Activated naive CD4-positive, alpha-beta T cell treated with anti-CD3 and anti-CD28 coated beads, Interleukin-2, amount 50 U/mL, for 24 hours (primary cell): ENCODE results near the gene PSMD4.

Experiments used
- H3K27ac Mint-ChIP-seq: one replicate; pipeline ENCODE4 v1.8.0; 2021; ENCODE audit warnings: mild to moderate bottlenecking, mixed read lengths
- H3K27me3 Mint-ChIP-seq: one replicate; pipeline ENCODE4 v1.8.0; 2021; ENCODE audit warnings: mixed read lengths
- H3K36me3 Mint-ChIP-seq: one replicate; pipeline ENCODE4 v1.8.0; 2021; ENCODE audit warnings: mixed read lengths
- H3K4me1 Mint-ChIP-seq: one replicate; pipeline ENCODE4 v1.8.0; 2021; ENCODE audit warnings: mixed read lengths
- H3K4me3 Mint-ChIP-seq: one replicate; pipeline ENCODE4 v1.8.0; 2021; ENCODE audit warnings: mild to moderate bottlenecking, mixed read lengths
- H3K9me3 Mint-ChIP-seq: one replicate; pipeline ENCODE4 v1.8.0; 2021; ENCODE audit warnings: mixed read lengths

The PSMD4 gene

DNA sequence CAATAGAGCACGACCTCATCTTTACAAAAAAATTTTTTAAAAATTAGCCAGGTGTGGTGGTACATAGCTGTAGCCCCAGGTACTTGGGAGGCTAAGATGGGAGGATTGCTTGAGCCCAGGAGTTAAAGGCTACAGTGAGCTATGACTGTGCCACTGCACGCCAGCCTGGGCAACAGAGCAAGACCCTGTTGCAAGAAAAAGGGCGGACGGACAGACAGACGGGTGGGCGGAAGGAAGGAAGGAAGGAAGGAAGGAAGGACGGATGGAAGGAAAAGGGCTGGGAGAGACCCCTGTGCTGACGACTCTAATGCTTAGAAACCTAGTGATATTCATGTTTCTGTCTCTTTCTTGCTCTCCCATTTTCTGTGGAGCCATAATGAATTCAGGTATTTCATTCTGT lies 58.3 kb downstream of the PSMD4 start:
- Mint-ChIP-seq H3K27me3 (no peaks in the 10 kb centered on the region), H3K4me1 (peaks cover 56% of the 10 kb centered on the region), H3K9me3 (no peaks in the 10 kb centered on the region), H3K36me3 (peaks cover 9% of the 10 kb centered on the region), H3K27ac (peak overlapping the region; percentile 94), H3K4me3 (peak overlapping the region; percentile 63)

- H3K27me3 Mint-ChIP-seq: no peaks in the 10 kb centered on the region
- no peaks in the 10 kb centered on the region for H3K9me3 Mint-ChIP-seq
- peak overlapping the region; percentile 17 for H3K27ac Mint-ChIP-seq
- peaks cover 9% of the 10 kb centered on the region for H3K36me3 Mint-ChIP-seq
- peaks cover 56% of the 10 kb centered on the region for H3K4me1 Mint-ChIP-seq
- no peak overlapping the region for H3K4me3 Mint-ChIP-seq
These were observed 59.0 kb downstream of the PSMD4 start for GRCh38 chr1:151313501-151313900.

DNA sequence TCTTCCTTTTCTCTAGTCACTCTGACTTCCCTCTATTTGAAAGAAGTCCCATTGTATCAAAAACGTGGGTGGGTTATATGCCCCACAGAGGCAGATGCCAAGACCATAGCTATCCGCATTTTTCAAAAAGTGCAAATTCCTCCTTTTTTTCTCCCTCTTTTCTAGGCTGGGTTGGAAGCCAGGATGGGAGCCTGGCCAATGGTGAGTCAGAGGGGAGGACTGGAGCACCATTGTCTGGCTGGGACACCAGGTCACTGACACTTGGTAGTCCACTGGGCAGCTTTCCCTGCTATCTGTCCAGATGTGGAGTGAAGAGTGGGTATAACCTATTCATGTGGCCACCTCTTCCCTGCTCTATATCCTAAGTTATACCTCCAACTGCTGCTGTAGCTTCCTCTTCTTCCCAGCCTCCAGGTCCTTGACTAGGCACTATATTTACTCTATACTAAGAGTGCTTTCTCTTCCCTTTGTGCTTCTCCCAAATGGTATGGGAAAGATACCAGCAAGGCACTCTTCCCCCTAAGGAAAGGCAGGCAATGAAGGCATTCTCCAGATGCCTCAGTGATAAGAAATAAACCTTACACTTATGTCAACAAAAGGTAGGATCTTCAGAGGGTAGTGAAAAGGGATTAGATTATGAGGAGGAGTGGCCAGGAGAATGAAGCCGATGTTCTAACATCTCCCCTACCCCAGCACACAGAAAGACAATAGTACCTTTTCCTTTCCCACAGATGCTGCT lies 59.8 kb downstream of the PSMD4 start:
- H3K9me3 Mint-ChIP-seq: no peaks in the 10 kb centered on the region
- no peaks in the 10 kb centered on the region for H3K27me3 Mint-ChIP-seq
- peaks cover 56% of the 10 kb centered on the region for H3K4me1 Mint-ChIP-seq
- peaks cover 9% of the 10 kb centered on the region for H3K36me3 Mint-ChIP-seq
- H3K27ac Mint-ChIP-seq: peak overlapping the region; percentile 84
- H3K4me3 Mint-ChIP-seq: no peak overlapping the region

GRCh38 chr1:151315565-151316235 lies 61.2 kb downstream of the PSMD4 start:
- H3K27me3 Mint-ChIP-seq: no peaks in the 10 kb centered on the region
- peaks cover 56% of the 10 kb centered on the region for H3K4me1 Mint-ChIP-seq
- H3K9me3 Mint-ChIP-seq: no peaks in the 10 kb centered on the region
- peak overlapping the region; percentile 77 for H3K27ac Mint-ChIP-seq
- H3K4me3 Mint-ChIP-seq: no peak overlapping the region
- peaks cover 11% of the 10 kb centered on the region for H3K36me3 Mint-ChIP-seq
